ENCODE measurements around the gene DENND11.

DNA sequence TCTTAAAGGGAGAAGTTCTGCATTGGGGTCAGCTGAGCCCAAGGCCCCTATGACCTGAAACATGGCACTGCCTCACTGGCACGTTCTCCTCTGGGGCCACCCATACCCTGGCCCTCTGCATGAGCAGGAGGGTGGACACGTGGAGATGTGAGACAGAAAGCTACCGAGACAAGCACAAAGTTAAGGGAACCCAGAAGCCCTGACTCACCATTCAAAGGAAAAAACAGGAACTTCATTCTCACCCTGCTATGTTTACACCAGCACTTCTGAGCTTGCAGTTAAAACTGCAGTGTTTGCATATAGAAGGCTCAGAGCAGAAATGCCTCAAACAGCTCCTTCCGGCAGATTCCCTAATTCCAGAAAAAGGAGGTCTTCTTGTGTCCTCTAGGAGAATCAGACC lies 41.7 kb downstream of the DENND11 start:
- TF ChIP-seq POLR2A (IDR thresholded peaks at IDR 0.05) = no peak
- TF ChIP-seq CTCF (IDR thresholded peaks at IDR 0.05) = no peak
